ENCODE measurements around the gene HOXD11.

The HOXD11 gene

GRCh38 chr2:176120364-176121189, 13.5 kb downstream of the HOXD11 start:
- DNase-seq (ENCODE audit: low spot score), result peak; percentile 52

- DNase-seq (ENCODE audit: low spot score), result no peak
Observed at GRCh38 chr2:176121190-176122051, 14.3 kb downstream of the HOXD11 start.

GRCh38 chr2:176122052-176122682, 15.1 kb downstream of the HOXD11 start:
- peak; percentile 84 for DNase-seq (ENCODE audit: low spot score)

GRCh38 chr2:176122683-176123410, 15.8 kb downstream of the HOXD11 start, which contains the start of gene HOXD9:
Gene HOXD9, plus strand, starts transcription at chr2:176122719. Its CDS starts 50 bp downstream, at chr2:176122769.
- peak; percentile 77 for DNase-seq (ENCODE audit: low spot score)

GRCh38 chr2:176123411-176124109, 16.5 kb downstream of the HOXD11 start:
- DNase-seq (ENCODE audit: low spot score), result no peak

GRCh38 chr2:176124110-176124946, 17.2 kb downstream of the HOXD11 start:
- DNase-seq (ENCODE audit: low spot score), result no peak

GRCh38 chr2:176124947-176125771, 18.1 kb downstream of the HOXD11 start:
- no peak for DNase-seq (ENCODE audit: low spot score)

- DNase-seq (ENCODE audit: low spot score), result no peak
Observed at GRCh38 chr2:176125772-176126054, 18.6 kb downstream of the HOXD11 start.

GRCh38 chr2:176126929-176127773, 20.1 kb downstream of the HOXD11 start:
- no peak for DNase-seq (ENCODE audit: low spot score)

- no peak for DNase-seq (ENCODE audit: low spot score)
Observed at GRCh38 chr2:176127774-176128072, 20.6 kb downstream of the HOXD11 start.

- no peak for DNase-seq (ENCODE audit: low spot score)
Observed at GRCh38 chr2:176128172-176128981, 21.3 kb downstream of the HOXD11 start.

- DNase-seq (ENCODE audit: low spot score), result peak; percentile 92
Observed at GRCh38 chr2:176128982-176129796, 22.1 kb downstream of the HOXD11 start, which contains the start of gene HOXD8. Gene HOXD8, plus strand, starts transcription at chr2:176129705. Its CDS starts 662 bp downstream, at chr2:176130367.

GRCh38 chr2:176129813-176130146, 22.7 kb downstream of the HOXD11 start:
- DNase-seq (ENCODE audit: low spot score), result peak; percentile 83

- DNase-seq (ENCODE audit: low spot score), result peak; percentile 87
Observed at GRCh38 chr2:176130147-176130956, 23.3 kb downstream of the HOXD11 start.

GRCh38 chr2:176130957-176131847, 24.1 kb downstream of the HOXD11 start:
- DNase-seq (ENCODE audit: low spot score), result no peak
